Activated T-cell treated with anti-CD3 and anti-CD28 coated beads, Interleukin-2, amount 50 U/mL, for 48 hours (primary cell): Measurements from ENCODE around the gene CLIC1.
A peak's percentile ranks its signal among the peaks of the same experiment; 100 is the strongest.

Source experiments
- DNase-seq, 2 experiments: peaks; one replicate each; pipeline ENCODE4 v3.0.0-alpha.2; 2020

The CLIC1 gene

DNA sequence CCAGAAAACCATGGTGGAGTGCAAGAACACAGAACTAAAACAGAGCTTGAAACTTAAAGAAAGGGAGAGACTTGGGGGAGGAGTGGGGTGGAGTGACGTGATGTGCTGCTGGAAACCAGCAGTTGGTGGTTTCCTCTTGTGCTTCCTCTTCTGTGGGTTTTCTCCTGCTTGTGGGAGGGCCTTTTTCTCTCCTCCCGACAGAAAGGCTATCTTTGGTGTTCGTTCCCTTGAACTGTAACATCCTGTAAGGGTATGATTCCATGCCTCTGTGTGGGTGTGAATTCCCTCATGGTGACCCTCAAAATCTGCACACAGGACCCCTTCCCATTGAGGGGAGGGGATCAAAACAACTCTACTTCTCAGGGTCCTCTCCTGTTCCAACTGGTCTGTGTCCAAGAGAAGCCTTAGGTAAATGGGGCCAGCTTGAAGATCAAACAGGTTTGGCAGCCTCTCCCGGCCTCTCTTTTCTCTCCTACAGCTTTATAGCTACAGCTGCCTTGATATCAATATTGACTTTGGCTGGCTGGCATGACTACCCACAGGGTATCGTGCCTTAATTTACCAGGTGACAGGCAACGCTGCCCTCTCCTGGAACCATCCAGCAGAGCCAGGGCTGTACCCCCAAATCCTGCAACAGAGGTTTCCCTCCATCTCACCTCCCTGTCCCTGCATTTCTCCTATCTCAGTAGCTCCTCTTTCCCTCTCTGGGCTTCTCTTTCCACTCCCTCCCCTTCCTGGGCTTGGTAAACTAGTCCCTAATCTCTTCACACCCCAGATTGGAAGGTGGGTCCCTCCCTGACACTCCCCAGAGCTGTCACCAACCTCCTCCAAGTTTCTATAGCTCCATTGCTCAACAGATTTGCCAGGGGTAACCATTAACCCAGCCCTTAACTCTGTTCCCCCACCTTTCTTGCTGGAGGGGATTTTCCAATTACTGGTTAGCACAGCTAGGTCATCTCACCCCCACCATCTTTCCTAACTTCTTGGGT is 2.0 kb upstream of the CLIC1 start:
- DNase-seq: peak; percentile 60 to 66

DNA sequence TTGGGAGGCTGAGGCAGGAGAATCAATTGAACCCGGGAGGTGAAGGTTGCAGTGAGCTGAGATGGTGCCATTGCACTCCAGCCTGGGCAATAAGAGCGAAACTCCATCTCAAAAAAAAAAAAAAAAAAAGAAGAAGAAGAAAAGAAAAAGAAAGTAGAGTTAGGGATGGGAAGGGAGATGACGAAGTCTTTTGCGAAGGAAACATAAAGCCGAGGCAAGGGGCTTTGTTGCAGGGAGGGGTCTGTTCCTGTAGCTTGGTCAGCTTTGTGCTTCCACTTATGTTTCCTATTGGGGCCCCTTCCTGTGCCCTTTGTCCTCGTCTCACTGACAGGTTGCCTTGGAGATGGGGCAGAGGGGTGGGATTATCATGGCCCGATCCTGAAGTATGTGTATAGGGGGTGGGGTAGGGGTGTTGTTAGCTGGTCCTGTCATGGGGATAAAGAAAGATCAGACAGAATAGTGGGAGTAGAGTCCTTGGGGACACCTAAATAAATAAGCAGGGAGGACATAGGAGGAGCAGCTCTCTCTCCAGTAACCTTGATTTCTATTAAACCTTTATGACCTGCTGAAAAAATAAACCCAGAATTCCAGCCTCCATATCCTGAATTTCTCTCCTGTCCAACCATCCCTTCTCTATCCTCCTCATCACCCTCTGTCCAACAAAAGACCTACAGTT is 1.1 kb upstream of the CLIC1 start:
- no peak for DNase-seq

DNA sequence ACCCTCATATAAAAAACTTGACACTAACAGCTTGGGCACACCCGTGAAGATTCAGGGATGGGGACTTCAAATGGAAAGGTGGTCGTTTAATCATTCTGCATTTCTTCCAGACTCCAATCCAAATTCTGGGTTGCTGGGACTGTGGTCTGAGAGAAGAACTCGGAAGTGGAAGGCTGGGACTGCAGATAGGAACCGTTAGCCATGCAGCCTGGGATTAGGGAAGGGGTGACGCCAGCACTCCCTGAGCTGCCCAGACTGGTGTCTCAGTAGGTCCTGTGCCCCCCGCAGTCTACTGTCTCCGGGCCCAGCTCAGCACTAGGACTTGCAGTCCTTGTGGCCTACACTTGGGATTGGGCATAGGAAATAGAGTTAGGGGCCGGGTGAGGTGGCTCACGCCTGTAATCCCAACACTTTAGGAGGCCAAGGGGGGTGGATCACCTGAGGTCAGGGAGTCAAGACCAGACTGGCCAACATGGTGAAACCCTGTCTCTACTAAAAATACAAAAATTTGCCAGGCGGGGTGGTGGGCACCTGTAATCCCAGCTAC is 511 bp upstream of the CLIC1 start:
- DNase-seq: no peak

DNA sequence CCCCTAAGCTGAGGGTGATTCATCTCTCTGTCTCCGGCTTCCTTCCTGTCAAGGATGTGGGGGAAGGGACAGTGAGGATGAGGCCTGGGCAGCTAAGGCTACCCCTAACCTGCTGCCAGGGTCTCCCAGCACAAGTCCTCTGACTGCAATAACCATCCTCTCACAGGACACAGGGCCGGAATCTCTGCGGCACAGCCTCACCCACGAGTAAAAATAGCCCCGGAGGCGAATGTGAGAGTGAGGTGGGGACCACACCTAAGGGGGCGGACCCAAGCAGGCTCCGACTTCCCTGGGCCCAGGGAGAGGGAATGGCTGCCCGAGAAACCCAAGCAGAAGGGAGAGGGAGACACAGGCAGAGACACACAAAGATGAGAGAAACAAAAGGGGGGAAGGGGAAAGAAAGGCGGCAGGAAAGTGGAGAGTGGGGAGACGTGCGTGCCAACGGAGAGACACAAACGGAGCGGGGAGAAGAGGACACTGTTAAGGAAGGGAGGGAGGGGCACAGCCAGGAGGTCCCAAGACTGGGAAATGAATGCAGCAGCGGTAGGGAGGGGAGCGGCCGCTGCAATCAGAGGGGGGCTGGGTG is 1.4 kb downstream of the CLIC1 start:
- peak; percentile 71 to 77 for DNase-seq

DNA sequence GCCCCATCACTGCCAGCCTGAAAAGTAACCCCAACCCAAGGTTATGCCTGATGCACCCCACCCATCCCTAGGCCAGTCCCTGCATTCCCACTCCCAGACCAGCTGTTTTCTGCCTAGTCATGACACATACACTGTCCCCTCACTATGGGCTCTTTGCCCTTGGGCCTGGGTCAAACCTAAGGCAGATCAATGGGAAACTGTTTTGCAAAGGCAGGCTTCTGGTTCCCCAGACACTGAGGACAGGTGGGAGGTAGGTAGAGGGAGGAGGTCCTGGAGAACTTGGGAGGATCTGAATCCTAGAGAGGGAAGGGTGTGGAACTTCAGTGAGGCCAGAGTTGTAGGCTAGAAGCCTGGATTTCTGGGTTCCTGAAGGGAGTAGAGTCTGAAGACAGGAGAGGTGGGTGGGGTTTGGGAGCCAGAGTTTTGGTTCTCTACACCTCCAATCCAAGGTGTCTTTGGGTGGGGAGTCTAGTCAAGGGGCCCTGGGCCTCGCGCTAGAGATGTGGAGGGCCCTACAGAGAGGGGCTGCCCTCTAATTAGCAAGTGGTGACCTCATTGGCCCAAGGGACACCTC is 2.0 kb downstream of the CLIC1 start:
- no peak for DNase-seq

DNA sequence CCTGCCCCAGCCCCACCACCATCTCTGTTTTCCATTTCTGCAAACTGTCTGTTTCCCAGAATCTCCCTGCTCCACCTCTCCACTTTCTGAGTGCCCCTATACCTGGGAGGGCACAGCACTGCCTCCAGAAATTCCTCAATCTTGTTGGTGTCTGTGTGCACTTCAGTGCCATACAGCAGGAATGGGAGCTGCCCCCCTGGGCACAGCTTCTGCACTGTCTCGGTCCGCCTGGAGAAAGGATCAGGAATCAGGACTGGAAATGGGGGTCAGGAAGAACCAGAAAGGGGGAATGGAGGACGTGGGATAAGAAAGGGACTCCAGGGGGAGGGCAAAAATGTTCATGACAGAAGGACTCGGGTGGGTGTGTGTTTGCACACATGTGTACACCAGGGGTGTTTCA is 2.6 kb downstream of the CLIC1 start:
- no peak for DNase-seq

DNA sequence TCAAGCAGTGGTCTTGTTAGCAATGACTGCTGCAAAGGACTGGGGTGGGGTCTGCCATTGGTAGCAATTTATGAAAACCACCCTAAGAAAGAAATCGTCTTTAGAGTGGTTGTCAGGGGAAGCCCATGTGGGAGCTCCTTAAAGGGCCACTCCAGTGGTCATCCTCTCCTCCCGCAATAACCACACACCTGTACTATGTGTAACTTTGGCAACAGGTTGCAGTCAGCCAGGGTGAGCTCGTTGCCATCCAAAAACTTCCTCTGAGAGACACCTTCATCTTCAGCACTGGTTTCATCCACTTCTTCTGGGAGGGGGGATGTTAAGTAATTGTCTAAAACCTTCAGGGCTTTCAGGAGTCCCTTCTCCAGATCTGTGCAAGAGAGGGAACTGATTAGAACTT is 4.3 kb downstream of the CLIC1 start:
- no peak for DNase-seq

DNA sequence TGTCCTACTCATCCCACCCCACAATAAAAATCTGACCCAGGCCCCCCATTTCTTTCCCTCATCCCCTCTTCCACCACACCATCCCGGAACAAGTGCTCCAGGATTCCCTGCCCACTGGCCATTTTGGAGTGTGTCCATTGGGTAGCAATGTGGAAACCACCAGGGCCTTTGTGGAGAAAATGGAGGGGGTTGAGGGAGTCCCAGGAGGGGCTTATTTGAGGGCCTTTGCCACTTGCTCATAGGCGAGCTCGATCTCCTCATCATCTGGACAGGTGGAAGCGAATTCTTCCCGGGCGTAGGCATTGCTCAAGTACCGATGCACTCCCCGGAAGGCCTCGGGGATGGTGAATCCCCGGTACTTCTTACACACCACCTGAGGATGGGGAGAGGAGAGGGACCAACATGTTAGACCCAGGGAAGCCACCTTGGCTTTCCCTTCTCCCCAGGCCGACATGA is 5.7 kb downstream of the CLIC1 start:
- DNase-seq: no peak

DNA sequence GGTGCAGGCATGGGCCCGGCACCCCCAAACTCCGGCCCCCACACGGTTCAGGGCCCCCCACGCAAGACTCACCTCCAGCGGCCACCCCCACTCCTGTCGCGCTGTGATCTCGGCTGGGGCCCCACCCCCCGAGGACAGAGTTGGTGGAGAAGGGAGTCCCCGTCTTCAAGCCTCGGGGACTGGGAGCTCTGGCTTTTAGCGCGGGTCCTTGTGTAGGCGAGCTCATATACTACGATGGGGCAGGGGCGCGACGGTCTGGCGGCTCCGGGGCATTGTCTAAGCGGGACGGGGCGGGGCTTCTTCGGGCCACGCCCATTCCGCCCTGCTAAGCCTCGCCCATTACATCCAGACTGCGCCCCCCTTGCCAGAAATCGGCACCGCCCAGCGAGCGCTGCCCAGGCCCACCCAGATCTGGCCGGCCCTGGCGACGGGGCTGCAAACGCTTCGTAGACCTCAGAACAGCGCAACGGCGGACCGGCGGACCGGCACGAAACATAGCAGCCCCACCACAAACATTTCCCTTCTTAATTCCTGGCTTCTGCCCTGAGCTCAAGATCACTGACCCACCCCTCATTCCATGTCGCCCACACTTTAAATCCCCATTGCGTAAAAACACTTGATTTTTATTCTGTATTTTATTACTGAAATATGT is 6.2 kb downstream of the CLIC1 start:
- peak; percentile 81 to 84 for DNase-seq

DNA sequence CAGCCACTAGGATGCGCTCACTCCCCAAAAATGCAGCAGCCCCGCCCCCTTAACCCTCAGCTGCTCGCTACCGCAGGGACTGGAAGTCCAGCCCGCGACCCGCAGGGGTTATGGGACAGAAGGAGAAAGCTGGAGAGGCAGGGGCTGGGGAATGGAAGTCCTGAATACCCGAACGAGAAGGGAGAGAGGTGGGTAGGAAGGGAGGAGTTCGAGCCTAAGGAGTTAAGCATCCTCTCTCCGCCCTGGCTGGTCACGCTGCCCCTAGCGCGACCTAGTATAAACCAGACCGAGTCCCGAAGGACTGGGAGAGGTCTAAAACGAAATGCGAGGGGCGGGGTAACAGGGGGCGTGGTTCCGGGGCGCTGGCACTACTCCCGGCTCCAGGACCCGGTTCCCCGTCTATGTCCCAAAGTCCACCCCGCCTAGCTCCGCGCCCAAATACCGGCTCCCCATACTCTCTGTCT is 6.8 kb downstream of the CLIC1 start:
- DNase-seq: peak; percentile 86 to 87

DNA sequence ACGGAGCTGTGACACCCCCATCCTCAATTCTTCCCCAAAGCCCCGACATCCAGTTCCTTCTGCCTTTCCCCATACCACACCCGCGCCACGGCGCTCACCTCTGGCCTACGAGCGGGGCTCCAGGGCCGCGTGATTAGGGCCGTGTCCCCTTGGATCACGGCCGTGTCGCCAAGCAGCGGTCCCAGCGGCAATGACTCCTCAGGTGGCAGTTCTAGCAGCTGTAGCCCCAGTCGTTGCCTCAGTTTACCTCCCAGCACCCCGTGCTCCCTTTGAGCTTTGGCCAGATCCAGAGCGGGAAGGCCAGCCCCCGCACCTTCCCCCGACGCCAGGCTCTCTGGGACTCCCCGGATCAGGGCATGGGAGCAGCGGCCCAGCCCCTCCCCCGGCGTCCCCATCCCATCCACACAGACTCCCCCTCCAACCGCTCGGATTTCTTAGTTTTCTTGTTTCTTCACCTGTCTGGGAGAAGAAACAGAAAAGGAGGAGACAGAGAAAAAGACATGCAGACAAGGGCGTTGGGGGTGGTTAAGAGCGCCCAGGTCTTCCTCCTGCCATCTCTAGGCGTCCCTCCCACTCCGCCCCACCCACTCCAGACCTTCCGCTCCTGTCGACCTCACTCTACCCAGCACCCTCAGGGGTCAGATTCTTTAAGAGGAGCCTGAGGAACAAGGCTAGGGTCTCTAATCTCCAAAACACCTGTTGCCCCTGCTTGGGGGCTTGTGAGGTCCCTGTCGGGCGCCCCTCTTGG is 7.4 kb downstream of the CLIC1 start, which contains the start of gene DDAH2:
TSS of gene DDAH2 (minus strand) at position 533 of the 748 bp plus-strand sequence. CDS start at position 395, 138 bp downstream.
- DNase-seq: no peak

DNA sequence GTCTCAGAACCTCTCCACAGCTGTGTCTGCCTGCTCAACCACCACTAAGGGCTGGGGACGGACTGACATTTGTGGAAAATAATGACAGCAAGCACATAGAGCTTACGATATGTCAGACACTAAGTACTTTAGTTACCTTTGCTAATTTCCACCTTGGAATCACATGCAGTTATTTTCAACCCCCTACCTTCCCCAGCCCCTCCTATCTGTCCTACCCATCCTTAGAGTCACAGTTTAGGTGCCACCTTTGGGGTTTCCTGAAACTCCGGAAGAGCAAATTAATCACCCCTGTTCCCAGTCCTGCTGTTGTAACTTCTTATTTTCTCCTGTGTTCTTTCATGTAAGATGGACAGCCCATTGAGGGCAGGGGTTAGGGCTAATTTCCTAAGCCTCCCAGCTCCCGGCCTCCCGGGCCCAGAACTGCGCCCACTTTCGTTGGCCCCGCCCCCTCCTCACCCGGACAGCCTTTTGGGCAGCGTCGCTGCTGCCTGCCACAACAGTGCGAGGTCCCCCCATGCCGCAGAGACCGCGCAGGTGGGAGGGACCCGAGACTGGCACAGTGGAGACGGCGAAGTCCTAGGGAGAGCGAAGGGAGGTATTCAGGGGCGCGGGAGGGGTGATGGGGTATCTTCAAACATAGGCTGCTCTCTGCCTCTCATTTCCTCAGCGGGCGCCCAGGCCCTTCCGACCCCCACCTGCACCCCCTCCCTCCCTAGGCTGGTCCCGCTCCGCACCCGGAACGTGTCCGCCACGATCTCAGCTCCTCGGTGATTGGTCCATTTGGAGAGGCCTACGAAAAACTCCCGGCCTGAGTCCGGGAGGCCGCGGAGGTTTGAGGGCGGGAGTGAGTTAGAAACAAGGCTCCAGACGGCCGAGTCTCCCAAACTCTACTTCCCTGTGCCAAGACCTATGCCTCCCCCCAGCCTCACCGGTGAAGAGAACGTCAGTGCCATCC is 8.3 kb downstream of the CLIC1 start:
- no peak for DNase-seq

DNA sequence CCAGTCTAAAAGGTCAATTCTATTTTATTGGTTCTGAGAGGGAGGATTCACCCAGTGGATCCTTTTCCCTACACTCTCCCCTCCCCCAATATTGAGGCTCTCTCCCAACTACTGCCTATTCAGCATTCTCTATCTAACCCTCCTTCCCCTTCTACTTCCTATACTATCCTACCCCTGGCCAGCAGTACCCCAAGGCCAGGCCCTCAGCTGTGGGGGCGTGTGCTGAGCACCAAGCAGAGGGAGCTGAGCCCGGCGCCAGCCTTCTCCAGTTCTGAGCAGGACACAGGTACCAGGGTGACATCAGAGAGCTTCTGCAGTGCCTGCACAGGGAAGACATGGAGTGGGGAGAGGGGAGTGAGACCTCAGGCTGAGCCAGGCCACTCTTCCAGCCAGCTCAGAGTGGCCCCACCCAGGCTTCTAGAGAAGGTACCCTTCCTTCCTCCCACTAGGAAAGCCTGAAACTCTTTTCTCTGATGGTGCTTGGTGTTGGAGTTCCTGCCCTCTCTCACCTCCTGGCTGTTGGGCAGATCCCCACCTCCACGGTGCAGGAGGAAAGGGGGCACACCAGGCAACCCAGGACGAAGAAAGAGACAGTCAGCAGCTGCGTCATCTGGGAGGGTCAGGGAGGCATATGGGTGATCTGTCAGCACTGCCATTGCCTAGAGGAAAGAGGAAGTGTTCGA is 9.2 kb downstream of the CLIC1 start:
- no peak for DNase-seq

DNA sequence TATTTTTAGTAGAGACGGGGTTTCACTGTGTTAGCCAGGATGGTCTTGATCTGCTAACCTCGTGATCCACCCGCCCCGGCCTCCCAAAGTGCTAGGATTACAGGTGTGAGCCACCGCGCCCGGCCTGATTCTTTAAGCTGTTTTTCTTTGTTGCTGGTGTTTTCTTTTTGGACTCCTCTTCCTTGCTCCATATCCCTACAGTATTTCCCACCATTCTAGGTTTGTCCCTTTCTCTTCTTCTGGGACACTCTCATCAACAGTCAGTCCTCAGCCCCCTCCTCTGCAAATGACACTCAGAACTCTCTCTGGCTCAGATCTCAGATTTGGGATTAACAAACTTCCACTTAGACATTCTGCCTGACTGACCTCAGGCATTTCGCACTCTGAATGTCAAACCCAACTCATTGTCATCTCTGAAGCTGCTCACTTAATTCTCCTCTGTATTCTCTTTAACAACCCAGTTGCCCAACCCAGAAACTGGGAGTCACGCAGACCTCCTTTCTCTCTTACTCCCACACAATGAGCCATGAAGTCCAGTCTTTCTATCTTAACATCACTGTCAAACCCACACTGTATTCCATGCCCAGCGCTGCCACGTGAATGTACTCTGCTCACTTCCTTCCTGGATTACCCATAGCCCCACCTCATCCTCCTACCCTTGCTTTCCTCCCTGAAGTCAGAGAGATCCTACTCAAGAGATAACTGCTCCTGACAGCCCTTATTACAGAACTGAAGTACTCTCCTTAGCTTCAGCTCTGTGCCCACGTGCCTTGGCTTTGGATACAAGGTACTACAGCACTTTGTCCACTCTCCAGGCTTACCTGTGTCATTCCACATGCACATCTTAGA is 10.6 kb downstream of the CLIC1 start:
- no peak for DNase-seq

DNA sequence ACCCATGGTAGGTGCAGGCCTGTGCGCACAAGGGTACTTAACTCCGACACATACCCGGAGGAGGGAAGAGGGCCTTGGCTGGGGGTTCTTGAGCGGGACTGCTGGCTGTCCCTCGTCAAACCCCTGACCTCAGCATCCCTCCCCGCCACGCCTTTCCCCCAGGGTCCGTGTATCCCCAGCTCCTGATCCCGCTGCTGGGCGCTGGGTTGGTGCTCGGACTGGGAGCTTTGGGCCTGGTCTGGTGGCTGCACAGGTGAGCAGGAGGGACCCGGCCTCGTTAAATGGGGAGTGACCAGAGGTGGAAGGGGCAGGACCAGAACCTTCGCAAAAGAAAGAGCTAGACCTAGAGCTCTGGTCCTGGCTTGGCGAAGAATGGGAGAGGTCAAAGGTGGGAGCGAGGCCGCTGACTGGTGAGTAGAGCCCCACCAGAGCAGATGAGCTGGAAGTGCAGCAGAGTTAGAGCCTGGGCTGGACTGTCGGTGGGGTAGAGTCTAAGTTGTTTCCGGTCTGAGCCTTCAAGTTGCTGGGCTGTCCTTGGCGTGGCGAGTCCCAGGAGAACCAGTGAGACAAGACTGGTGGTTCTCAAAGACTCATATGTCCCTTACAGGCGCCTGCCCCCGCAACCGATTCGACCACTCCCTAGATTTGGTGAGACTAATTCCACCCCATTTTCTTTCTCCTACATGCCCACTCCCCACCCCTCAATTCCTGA is 12.2 kb downstream of the CLIC1 start:
- DNase-seq: no peak

DNA sequence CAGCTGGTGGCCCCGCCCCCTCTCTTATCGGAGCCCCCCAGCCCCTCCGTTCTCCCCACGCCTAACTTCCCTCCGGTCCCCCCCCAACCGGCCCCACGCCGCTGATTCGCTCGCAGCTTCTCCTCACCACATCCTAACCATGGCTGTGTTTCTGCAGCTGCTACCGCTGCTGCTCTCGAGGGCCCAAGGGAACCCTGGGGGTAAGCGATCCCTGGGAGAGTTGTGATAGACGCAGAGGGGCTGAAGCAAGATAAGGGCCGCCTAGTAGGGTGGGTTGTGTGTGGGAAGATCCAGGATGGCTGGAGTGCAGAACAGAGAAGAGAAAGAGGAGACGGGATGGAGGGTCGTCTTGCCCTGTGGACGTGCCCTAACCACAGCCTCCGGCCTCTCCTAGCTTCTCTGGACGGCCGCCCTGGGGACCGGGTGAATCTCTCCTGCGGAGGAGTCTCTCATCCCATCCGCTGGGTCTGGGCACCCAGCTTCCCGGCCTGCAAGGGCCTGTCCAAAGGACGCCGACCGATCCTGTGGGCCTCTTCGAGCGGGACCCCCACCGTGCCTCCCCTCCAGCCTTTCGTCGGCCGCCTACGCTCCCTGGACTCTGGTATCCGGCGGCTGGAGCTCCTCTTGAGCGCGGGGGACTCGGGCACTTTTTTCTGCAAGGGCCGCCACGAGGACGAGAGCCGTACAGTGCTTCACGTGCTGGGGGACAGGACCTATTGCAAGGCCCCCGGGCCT is 12.9 kb downstream of the CLIC1 start, which contains the start of gene MPIG6B:
TSS of gene MPIG6B (plus strand) at position 129 of the 735 bp plus-strand sequence. CDS start at position 140, 11 bp downstream.
- no peak for DNase-seq

DNA sequence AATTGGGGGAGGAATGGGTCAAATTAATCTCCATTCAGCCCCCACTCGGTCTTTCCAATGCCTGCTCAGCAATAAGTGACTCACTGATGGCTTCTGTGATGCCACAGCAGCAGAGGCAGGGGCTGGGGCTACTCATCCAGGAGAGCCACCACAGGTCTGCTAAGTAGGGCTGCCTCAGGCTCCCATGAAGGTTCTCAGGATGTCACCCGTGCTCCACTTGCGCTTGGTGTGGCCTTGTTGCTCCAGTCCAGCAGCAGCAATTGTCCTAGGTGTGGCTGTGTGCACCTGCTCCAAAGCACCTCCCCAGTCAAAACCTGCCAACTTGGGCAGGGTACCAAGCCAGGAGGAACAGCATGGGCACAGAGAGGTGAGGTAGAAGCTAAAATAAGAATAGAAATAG is 14.2 kb downstream of the CLIC1 start:
- no peak for DNase-seq
